ENCODE measurements around the gene PCSK5. TPM values are rescaled to one million over a fixed set of nuclear protein-coding genes. Genes with fewer than 3 reads are reported as not detected.

PCSK5 gene
- total RNA-seq, 4 donors from 2014 or later, result 22.0 to 37.4 (median 27.8) TPM

GRCh38 chr9:75988663-75989062, 98.2 kb downstream of the PCSK5 start:
- Histone ChIP-seq H3K4me1 (peaks cover 0 to 18% (median 7%) of the 10 kb centered on the region in 4 donors), H3K27ac (replicated peaks in 1 of 4) (no peak overlapping the region), H3K36me3 (peaks cover 0 to 10% (median 4%) of the 10 kb centered on the region in 4 donors), H3K27me3 (no peaks in the 10 kb centered on the region), H3K9me3 (no peaks in the 10 kb centered on the region), H3K4me3 (no peak overlapping the region)
- intact Hi-C loops (cut with DNase I), result no loop called here
- WGBS, result 87% methylated on average over 2 of the region's 2 CpGs
- no peak for TF ChIP-seq POLR2A (IDR thresholded peaks at IDR 0.05; ENCODE audit: low read depth)
- TF ChIP-seq POLR2AphosphoS5 (IDR thresholded peaks at IDR 0.05), result no peak
- no peak for TF ChIP-seq EP300 (IDR thresholded peaks at IDR 0.05)
- TF ChIP-seq CTCF (IDR thresholded peaks at IDR 0.05), result no peak
- no peak for DNase-seq (ENCODE audit: extremely low spot score)

GRCh38 chr9:75990156-75990555, 99.7 kb downstream of the PCSK5 start:
- no peak for DNase-seq (ENCODE audit: extremely low spot score)
- Histone ChIP-seq H3K4me1 (peaks cover 0 to 15% (median under 1%) of the 10 kb centered on the region in 4 donors), H3K4me3 (no peak overlapping the region), H3K27ac (replicated peaks in 1 of 4) (no peak overlapping the region), H3K36me3 (peaks cover 0 to 10% (median 4%) of the 10 kb centered on the region in 4 donors), H3K27me3 (no peaks in the 10 kb centered on the region), H3K9me3 (no peaks in the 10 kb centered on the region)
- TF ChIP-seq CTCF (IDR thresholded peaks at IDR 0.05) (no peak), EP300 (IDR thresholded peaks at IDR 0.05) (no peak), POLR2AphosphoS5 (IDR thresholded peaks at IDR 0.05) (no peak), POLR2A (IDR thresholded peaks at IDR 0.05; ENCODE audit: low read depth) (no peak)
- intact Hi-C loops (cut with DNase I), result no loop called here
- WGBS, result 91% methylated on average over 5 of the region's 5 CpGs

GRCh38 chr9:75990576-75991304, 100.3 kb downstream of the PCSK5 start:
- Histone ChIP-seq H3K4me1 (peaks cover 0 to 12% (median 0%) of the 10 kb centered on the region in 4 donors), H3K27ac (replicated peaks in 1 of 4) (no peak overlapping the region), H3K27me3 (no peaks in the 10 kb centered on the region), H3K9me3 (no peaks in the 10 kb centered on the region), H3K36me3 (peaks cover 0 to 10% (median 4%) of the 10 kb centered on the region in 4 donors), H3K4me3 (no peak overlapping the region)
- no peak for TF ChIP-seq POLR2A (IDR thresholded peaks at IDR 0.05; ENCODE audit: low read depth)
- no peak for TF ChIP-seq EP300 (IDR thresholded peaks at IDR 0.05)
- TF ChIP-seq POLR2AphosphoS5 (IDR thresholded peaks at IDR 0.05), result no peak
- no peak for TF ChIP-seq CTCF (IDR thresholded peaks at IDR 0.05)
- DNase-seq (ENCODE audit: extremely low spot score), result no peak
- intact Hi-C loops (cut with DNase I), result no loop called here
- 82% methylated on average over 6 of the region's 6 CpGs for WGBS

GRCh38 chr9:75992482-75993206, 102.2 kb downstream of the PCSK5 start:
- no peak overlapping the region for H3K4me3 ChIP-seq
- H3K4me1 ChIP-seq, result peaks cover 6 to 20% (median 12%) of the 10 kb centered on the region in 4 donors
- WGBS, result 75% methylated on average over 8 of the region's 8 CpGs
- H3K27me3 ChIP-seq, result no peaks in the 10 kb centered on the region
- intact Hi-C loops (cut with DNase I), result no loop called here
- no peak for DNase-seq (ENCODE audit: extremely low spot score)
- TF ChIP-seq CTCF (IDR thresholded peaks at IDR 0.05) (no peak), EP300 (IDR thresholded peaks at IDR 0.05) (no peak), POLR2AphosphoS5 (IDR thresholded peaks at IDR 0.05) (no peak), POLR2A (IDR thresholded peaks at IDR 0.05; ENCODE audit: low read depth) (no peak)
- no peaks in the 10 kb centered on the region for H3K9me3 ChIP-seq
- no peak overlapping the region for H3K27ac ChIP-seq (replicated peaks in 1 of 4)
- H3K36me3 ChIP-seq, result peaks cover 0 to 4% (median 0%) of the 10 kb centered on the region in 4 donors
